K562 (cell line): ENCODE data around the gene EMD. TPM values are rescaled to one million over a fixed set of nuclear protein-coding genes. Genes with fewer than 3 reads are reported as not detected.
A peak's percentile ranks its signal among the peaks of the same experiment; 100 is the strongest.

ENCODE experiments used
- BCOR ChIP-seq: fragments of 450-650 bp; IDR thresholded peaks from 2 replicates; pipeline ENCODE4 v1.6.1; 2016
- CREM ChIP-seq: IDR thresholded peaks from 2 replicates; pipeline ENCODE4 v1.6.1; 2014; ENCODE audit warnings: antibody characterized with exemption, low read depth
- GTF2F1 ChIP-seq: IDR thresholded peaks from 2 replicates; pipeline ENCODE4 v1.6.1; 2011; ENCODE audit warnings: low read depth, low read length, improper control_type of control experiment
- KDM1A ChIP-seq, 2 experiments: fragments of 450-650 bp; IDR thresholded peaks; 2 replicates each; pipeline ENCODE4 v1.6.1; 2016; ENCODE audit warnings: mild to moderate bottlenecking in 2 of 2
- KLF10 ChIP-seq: fragments of 250-450 bp; sonication (Bioruptor Pico); IDR thresholded peaks from 2 replicates; pipeline ENCODE4 v1.6.1; 2021; ENCODE audit warnings: matching md5 sums
- POLR2AphosphoS2 ChIP-seq: IDR thresholded peaks from 2 replicates; pipeline ENCODE4 v1.6.1; 2012; ENCODE audit warnings: low read length, improper control_type of control experiment
- POLR2H ChIP-seq: IDR thresholded peaks from 2 replicates; pipeline ENCODE4 v1.6.1; 2016; ENCODE audit warnings: missing genetic modification characterization, low read depth, mild to moderate bottlenecking, control low read depth, missing compliant biosample characterization, moderate library complexity
- SMAD4 ChIP-seq: fragments of 250-450 bp; sonication (Bioruptor Pico); conservative IDR thresholded peaks from 2 replicates; pipeline ENCODE4 v1.8.0; 2021; ENCODE audit warnings: inconsistent platforms, mild to moderate bottlenecking, moderate library complexity
- SMARCA4 ChIP-seq: fragments of 450-650 bp; IDR thresholded peaks from 2 replicates; pipeline ENCODE4 v1.6.1; 2016
- SUPT5H ChIP-seq: fragments of 450-650 bp; IDR thresholded peaks from 2 replicates; pipeline ENCODE4 v1.6.1; 2016
- TCF3 ChIP-seq: sonication (generic); formaldehyde crosslinking; IDR thresholded peaks from 2 replicates; pipeline ENCODE4 v1.4.0; 2020; ENCODE audit warnings: mild to moderate bottlenecking, missing genetic modification reagents
- U2AF1 ChIP-seq: fragments of 200-400 bp; formaldehyde crosslinking; optimal IDR thresholded peaks from 2 replicates; pipeline ENCODE3; 2017; ENCODE audit warnings: mild to moderate bottlenecking, low read depth, low read length, moderate library complexity
- VEZF1 ChIP-seq: fragments of 200-800 bp; sonication (Bioruptor generic); IDR thresholded peaks from 2 replicates; pipeline ENCODE4 v1.6.1; 2017; ENCODE audit warnings: missing genetic modification characterization, missing compliant biosample characterization
- ZNF134 ChIP-seq: fragments of 250-450 bp; sonication (Bioruptor Pico); conservative IDR thresholded peaks from 2 replicates; pipeline ENCODE4 v1.4.0; 2020
- ZNF398 ChIP-seq: fragments of 250-450 bp; sonication (Bioruptor Pico); IDR thresholded peaks from 2 replicates; pipeline ENCODE4 v1.8.0; 2021; ENCODE audit warnings: moderate library complexity, mild to moderate bottlenecking, inconsistent platforms
- ZNF639 ChIP-seq, 2 experiments: fragments of 200-800 bp in 1 of 2; sonication (Bioruptor generic) in 1 of 2; sonication (generic) in 1 of 2; formaldehyde crosslinking in 1 of 2; IDR thresholded peaks in 1 of 2; conservative IDR thresholded peaks in 1 of 2; 2 replicates each; pipeline versions ENCODE4 v1.5.0 to v1.6.1; 2016 to 2020; ENCODE audit warnings: missing compliant biosample characterization in 1 of 2, missing genetic modification characterization in 1 of 2, missing genetic modification reagents in 1 of 2
- ZNF75A ChIP-seq: fragments of 450-650 bp; formaldehyde crosslinking; IDR thresholded peaks from 2 replicates; pipeline ENCODE4 v1.4.0; 2020; ENCODE audit warnings: mild to moderate bottlenecking
- polyA plus RNA-seq, 8 experiments: library from polyadenylated mRNA; depleted of rRNA in 4 of 8; stranded (reverse) in 5 of 8; unstranded in 3 of 8; fragments of >200 nt; fragmentation: Nextera tagmentation in 2 of 8; fragmentation: Illumina TruSeq in 1 of 8; extraction: Ambion mirVana in 2 of 8; extraction: Trizol in 1 of 8; gene quantifications; 2 replicates each; pipeline versions ENCODE4 v1.2.1 to v1.2.3, GENCODE V29; 2011 to 2014; ENCODE audit warnings: inconsistent platforms in 1 of 8, missing spikeins in 1 of 8
- total RNA-seq, 7 experiments: library from RNA; depleted of rRNA in 6 of 7; stranded (reverse); fragments of >200 nt in 6 of 7; fragmentation: Illumina TruSeq in 2 of 7; extraction: Trizol in 2 of 7; gene quantifications; 2 replicates each; pipeline versions ENCODE4 v1.2.1 to v1.2.3, GENCODE V29; 2011 to 2021; ENCODE audit warnings: low replicate concordance in 1 of 7
- TF ChIP-seq, protein P1 (sequence below): fragments of 450-650 bp; IDR thresholded peaks from 2 replicates; pipeline ENCODE4 v1.6.1; 2017; ENCODE audit warnings: mild to moderate bottlenecking, moderate library complexity
- TF ChIP-seq, protein P2 (sequence below): fragments of 150-350 bp; IDR thresholded peaks from 2 replicates; pipeline ENCODE4 v1.6.1; 2014; ENCODE audit warnings: low read depth, mild to moderate bottlenecking, low read length, borderline replicate concordance

Gene EMD
- total and polyA plus RNA-seq, 9 of the 15 experiments (the other 6 are each of a cell fraction or from before 2014, with no cell fraction given) = 2.3 to 206 (median 61.9) TPM

DNA sequence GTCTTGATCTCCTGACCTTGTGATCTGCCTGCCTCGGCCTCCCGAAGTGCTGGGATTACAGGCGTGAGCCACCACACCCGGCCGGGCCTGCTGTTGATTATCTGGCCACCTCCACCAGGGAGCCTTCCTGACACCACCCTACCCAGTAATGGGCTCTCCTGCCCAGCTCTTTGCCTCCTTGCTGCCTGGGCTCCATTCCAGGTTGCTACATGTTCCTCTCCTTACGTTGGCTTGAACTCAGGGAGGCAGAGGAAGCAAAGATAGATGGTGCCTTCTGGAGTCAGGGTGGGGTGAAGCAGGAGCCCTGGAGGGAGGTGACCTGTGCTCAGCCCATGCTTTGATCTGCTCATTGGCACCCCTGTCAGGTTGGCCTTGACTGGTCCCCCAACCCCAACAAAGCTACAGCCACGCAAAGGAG, 31.0 kb upstream of the EMD start (continued):
- TF ChIP-seq U2AF1 (no peak), POLR2H (tag) (no peak), CREM (no peak), POLR2AphosphoS2 (peak; percentile 83; the same call in 1 of the 2 replicates), ZNF75A (CRISPR knock-in tag) (no peak), ZNF639 (CRISPR knock-in tag; conservative IDR thresholded peaks at IDR 0.05 in 1 of 2, IDR thresholded peaks at IDR 0.05 in 1 of 2) (no peak), GTF2F1 (no peak), ZNF398 (CRISPR knock-in tag) (no peak), ZNF134 (CRISPR knock-in tag) (no peak), SMARCA4 (no peak), KDM1A (IDR thresholded peaks at IDR 0.05) (0 out of 4 replicates have a peak, but pooled peaks of 1 of the 2 experiments have one; percentile 22), KLF10 (CRISPR knock-in tag) (no peak), TCF3 (CRISPR knock-in tag) (no peak), SMAD4 (CRISPR knock-in tag) (no peak), SUPT5H (peak; percentile 67), VEZF1 (CRISPR knock-in tag) (no peak), BCOR (peak; percentile 51; the same call in 1 of the 2 replicates)
- TF ChIP-seq, protein P1, sequence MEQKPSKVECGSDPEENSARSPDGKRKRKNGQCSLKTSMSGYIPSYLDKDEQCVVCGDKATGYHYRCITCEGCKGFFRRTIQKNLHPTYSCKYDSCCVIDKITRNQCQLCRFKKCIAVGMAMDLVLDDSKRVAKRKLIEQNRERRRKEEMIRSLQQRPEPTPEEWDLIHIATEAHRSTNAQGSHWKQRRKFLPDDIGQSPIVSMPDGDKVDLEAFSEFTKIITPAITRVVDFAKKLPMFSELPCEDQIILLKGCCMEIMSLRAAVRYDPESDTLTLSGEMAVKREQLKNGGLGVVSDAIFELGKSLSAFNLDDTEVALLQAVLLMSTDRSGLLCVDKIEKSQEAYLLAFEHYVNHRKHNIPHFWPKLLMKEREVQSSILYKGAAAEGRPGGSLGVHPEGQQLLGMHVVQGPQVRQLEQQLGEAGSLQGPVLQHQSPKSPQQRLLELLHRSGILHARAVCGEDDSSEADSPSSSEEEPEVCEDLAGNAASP = no peak
- TF ChIP-seq, protein P2, sequence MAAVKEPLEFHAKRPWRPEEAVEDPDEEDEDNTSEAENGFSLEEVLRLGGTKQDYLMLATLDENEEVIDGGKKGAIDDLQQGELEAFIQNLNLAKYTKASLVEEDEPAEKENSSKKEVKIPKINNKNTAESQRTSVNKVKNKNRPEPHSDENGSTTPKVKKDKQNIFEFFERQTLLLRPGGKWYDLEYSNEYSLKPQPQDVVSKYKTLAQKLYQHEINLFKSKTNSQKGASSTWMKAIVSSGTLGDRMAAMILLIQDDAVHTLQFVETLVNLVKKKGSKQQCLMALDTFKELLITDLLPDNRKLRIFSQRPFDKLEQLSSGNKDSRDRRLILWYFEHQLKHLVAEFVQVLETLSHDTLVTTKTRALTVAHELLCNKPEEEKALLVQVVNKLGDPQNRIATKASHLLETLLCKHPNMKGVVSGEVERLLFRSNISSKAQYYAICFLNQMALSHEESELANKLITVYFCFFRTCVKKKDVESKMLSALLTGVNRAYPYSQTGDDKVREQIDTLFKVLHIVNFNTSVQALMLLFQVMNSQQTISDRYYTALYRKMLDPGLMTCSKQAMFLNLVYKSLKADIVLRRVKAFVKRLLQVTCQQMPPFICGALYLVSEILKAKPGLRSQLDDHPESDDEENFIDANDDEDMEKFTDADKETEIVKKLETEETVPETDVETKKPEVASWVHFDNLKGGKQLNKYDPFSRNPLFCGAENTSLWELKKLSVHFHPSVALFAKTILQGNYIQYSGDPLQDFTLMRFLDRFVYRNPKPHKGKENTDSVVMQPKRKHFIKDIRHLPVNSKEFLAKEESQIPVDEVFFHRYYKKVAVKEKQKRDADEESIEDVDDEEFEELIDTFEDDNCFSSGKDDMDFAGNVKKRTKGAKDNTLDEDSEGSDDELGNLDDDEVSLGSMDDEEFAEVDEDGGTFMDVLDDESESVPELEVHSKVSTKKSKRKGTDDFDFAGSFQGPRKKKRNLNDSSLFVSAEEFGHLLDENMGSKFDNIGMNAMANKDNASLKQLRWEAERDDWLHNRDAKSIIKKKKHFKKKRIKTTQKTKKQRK = no peak
